OCI-LY7 (cell line): ENCODE measurements around the gene HBM.
"Not testable (repeated sequence)": the region's sequence is repeated elsewhere in the genome, so short reads cannot be mapped to it uniquely, and the experiment has no call there.

Experiments
- EZH2phosphoT487 ChIP-seq: fragments of 200-600 bp; sonication (generic); IDR thresholded peaks from 2 replicates; pipeline ENCODE4 v1.6.1; 2018; ENCODE audit warnings: low read depth, borderline replicate concordance, mild to moderate bottlenecking, mixed run types, antibody characterized with exemption, low read length, moderate library complexity, mixed read lengths
- TF ChIP-seq, protein P1 (sequence below): fragments of 200-600 bp; sonication (generic); conservative IDR thresholded peaks from 2 replicates; pipeline ENCODE4 v1.5.1; 2014; ENCODE audit warnings: mild to moderate bottlenecking, antibody characterized with exemption, low read length, moderate library complexity, mixed read lengths

DNA sequence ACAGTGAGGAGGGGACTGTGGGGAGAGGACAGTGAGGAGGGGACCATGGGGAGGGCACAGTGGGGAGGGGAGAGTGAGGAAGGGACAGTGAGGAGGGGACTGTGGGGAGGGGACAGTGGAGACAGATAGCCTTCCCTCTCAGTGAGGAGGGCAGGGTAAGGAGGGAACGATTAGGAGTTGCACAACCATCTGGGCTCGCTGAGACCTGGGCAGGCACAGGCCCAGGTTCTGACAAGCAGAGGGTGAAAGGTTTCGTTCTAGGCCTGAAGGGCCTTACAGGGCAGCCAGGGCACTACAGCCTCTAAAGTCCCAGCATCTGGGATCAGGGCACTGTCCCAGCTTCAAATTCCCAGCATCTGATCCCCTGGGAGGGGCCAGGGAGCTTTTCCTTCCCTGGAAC is 2.1 kb upstream of the HBM start:
- TF ChIP-seq, protein P1, sequence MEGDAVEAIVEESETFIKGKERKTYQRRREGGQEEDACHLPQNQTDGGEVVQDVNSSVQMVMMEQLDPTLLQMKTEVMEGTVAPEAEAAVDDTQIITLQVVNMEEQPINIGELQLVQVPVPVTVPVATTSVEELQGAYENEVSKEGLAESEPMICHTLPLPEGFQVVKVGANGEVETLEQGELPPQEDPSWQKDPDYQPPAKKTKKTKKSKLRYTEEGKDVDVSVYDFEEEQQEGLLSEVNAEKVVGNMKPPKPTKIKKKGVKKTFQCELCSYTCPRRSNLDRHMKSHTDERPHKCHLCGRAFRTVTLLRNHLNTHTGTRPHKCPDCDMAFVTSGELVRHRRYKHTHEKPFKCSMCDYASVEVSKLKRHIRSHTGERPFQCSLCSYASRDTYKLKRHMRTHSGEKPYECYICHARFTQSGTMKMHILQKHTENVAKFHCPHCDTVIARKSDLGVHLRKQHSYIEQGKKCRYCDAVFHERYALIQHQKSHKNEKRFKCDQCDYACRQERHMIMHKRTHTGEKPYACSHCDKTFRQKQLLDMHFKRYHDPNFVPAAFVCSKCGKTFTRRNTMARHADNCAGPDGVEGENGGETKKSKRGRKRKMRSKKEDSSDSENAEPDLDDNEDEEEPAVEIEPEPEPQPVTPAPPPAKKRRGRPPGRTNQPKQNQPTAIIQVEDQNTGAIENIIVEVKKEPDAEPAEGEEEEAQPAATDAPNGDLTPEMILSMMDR: not testable (repeated sequence)
- TF ChIP-seq EZH2phosphoT487: not testable (repeated sequence)
